Right atrium auricular region (tissue), 2 donors: Measurements from ENCODE around the gene PARP15. TPM values are rescaled to one million over a fixed set of nuclear protein-coding genes. Genes with fewer than 3 reads are reported as not detected.

Experiments
- DNase-seq: peaks from one replicate; pipeline ENCODE4 v3.0.0-alpha.2; 2019; ENCODE audit warnings: low spot score
- H3K27ac ChIP-seq, 2 donors: fragments of 200-600 bp; sonication (generic); 1 replicate in 1 of 2; 2 replicates in 1 of 2; pipeline ENCODE4 v1.5.1; 2016 to 2019
- H3K27me3 ChIP-seq, 2 donors: fragments of 200-600 bp; sonication (generic); one replicate each; pipeline versions ENCODE4 v1.5.1 to v1.6.0; 2017 to 2019
- H3K36me3 ChIP-seq: fragments of 200-600 bp; sonication (generic); one replicate; pipeline ENCODE4 v1.5.1; 2016
- H3K4me1 ChIP-seq, 2 donors: fragments of 200-600 bp; sonication (generic); one replicate each; pipeline versions ENCODE4 v1.5.1 to v1.6.0; 2017 to 2019
- H3K4me3 ChIP-seq, 2 donors: fragments of 200-600 bp; sonication (generic); 1 replicate in 1 of 2; 2 replicates in 1 of 2; pipeline ENCODE4 v1.5.1; 2017 to 2019; ENCODE audit warnings: mild to moderate bottlenecking in 1 of 2, moderate library complexity in 1 of 2
- H3K9me3 ChIP-seq, 2 donors: fragments of 200-600 bp; sonication (generic); one replicate each; pipeline ENCODE4 v1.5.1; 2019
- CTCF ChIP-seq, 2 donors: fragments of 200-600 bp; sonication (generic); IDR thresholded peaks; one replicate each; pipeline ENCODE4 v1.5.1; 2019; ENCODE audit warnings: antibody characterized with exemption in 2 of 2
- total RNA-seq, 2 donors: library from RNA; depleted of rRNA; stranded (reverse); fragments of >200 nt; gene quantifications; one replicate each; pipeline ENCODE4 v1.1.0, GENCODE V29; 2016

Gene PARP15
- total RNA-seq, 2 donors from 2014 or later, result 1.1 to 1.7 TPM

- Histone ChIP-seq H3K27me3 (no peaks in the 10 kb centered on the region), H3K9me3 (no peaks in the 10 kb centered on the region), H3K27ac (no peak overlapping the region), H3K4me3 (no peak overlapping the region), H3K36me3 (no peaks in the 10 kb centered on the region), H3K4me1 (no peaks in the 10 kb centered on the region)
- no peak for TF ChIP-seq CTCF (IDR thresholded peaks at IDR 0.05)
- no peak for DNase-seq
Observed at GRCh38 chr3:122598151-122598550, 20.7 kb downstream of the PARP15 start.

- Histone ChIP-seq H3K27ac (no peak overlapping the region), H3K9me3 (no peaks in the 10 kb centered on the region), H3K27me3 (no peaks in the 10 kb centered on the region), H3K4me1 (no peaks in the 10 kb centered on the region), H3K4me3 (no peak overlapping the region), H3K36me3 (no peaks in the 10 kb centered on the region)
- DNase-seq, result no peak
- TF ChIP-seq CTCF (IDR thresholded peaks at IDR 0.05), result no peak
Observed at GRCh38 chr3:122598556-122598955, 21.1 kb downstream of the PARP15 start.

- Histone ChIP-seq H3K4me1 (no peaks in the 10 kb centered on the region), H3K36me3 (no peaks in the 10 kb centered on the region), H3K27ac (no peak overlapping the region), H3K9me3 (no peaks in the 10 kb centered on the region), H3K27me3 (no peaks in the 10 kb centered on the region), H3K4me3 (no peak overlapping the region)
- DNase-seq, result no peak
- no peak for TF ChIP-seq CTCF (IDR thresholded peaks at IDR 0.05)
Observed at GRCh38 chr3:122602011-122602710, 24.7 kb downstream of the PARP15 start.

- no peaks in the 10 kb centered on the region for H3K36me3 ChIP-seq
- H3K4me3 ChIP-seq, result no peak overlapping the region
- no peak for DNase-seq
- TF ChIP-seq CTCF (IDR thresholded peaks at IDR 0.05), result no peak
- H3K9me3 ChIP-seq, result no peaks in the 10 kb centered on the region
- no peaks in the 10 kb centered on the region for H3K27me3 ChIP-seq
- no peaks in the 10 kb centered on the region for H3K4me1 ChIP-seq
- no peak overlapping the region for H3K27ac ChIP-seq
Observed at GRCh38 chr3:122603056-122603455, 25.6 kb downstream of the PARP15 start.

GRCh38 chr3:122606330-122606729 is 28.9 kb downstream of the PARP15 start:
- H3K4me1 ChIP-seq, result no peaks in the 10 kb centered on the region
- H3K27me3 ChIP-seq, result no peaks in the 10 kb centered on the region
- H3K36me3 ChIP-seq, result no peaks in the 10 kb centered on the region
- no peak for TF ChIP-seq CTCF (IDR thresholded peaks at IDR 0.05)
- no peak overlapping the region for H3K4me3 ChIP-seq
- H3K27ac ChIP-seq, result no peak overlapping the region
- DNase-seq, result no peak
- no peaks in the 10 kb centered on the region for H3K9me3 ChIP-seq

- Histone ChIP-seq H3K9me3 (no peaks in the 10 kb centered on the region), H3K27me3 (no peaks in the 10 kb centered on the region), H3K36me3 (no peaks in the 10 kb centered on the region), H3K4me3 (no peak overlapping the region), H3K4me1 (no peaks in the 10 kb centered on the region), H3K27ac (no peak overlapping the region)
- no peak for TF ChIP-seq CTCF (IDR thresholded peaks at IDR 0.05)
- DNase-seq, result no peak
Observed at GRCh38 chr3:122608916-122609315, 31.5 kb downstream of the PARP15 start.
